SK-N-SH (cell line): Measurements from ENCODE around the gene SPATA6.

ENCODE experiments used
- CTCF ChIP-seq: fragments of 200-600 bp; sonication (generic); IDR thresholded peaks from 2 replicates; pipeline ENCODE4 v1.6.1; 2017; ENCODE audit warnings: antibody characterized with exemption, mild to moderate bottlenecking, moderate library complexity
- EZH2phosphoT487 ChIP-seq: fragments of 200-600 bp; sonication (generic); IDR thresholded peaks from 2 replicates; pipeline ENCODE4 v1.6.1; 2017; ENCODE audit warnings: low read depth, mixed run types, mild to moderate bottlenecking, antibody characterized with exemption, moderate library complexity, borderline replicate concordance
- FOXM1 ChIP-seq: IDR thresholded peaks from 2 replicates; pipeline ENCODE4 v1.4.0; 2012; ENCODE audit warnings: low read depth, mild to moderate bottlenecking
- GABPA ChIP-seq: IDR thresholded peaks from 2 replicates; pipeline ENCODE4 v1.4.0; 2012; ENCODE audit warnings: low read depth, mild to moderate bottlenecking
- GATA2 ChIP-seq: sonication (generic); formaldehyde crosslinking; IDR thresholded peaks from 2 replicates; pipeline ENCODE4 v1.5.0; 2020; ENCODE audit warnings: mild to moderate bottlenecking, missing genetic modification reagents
- POLR2AphosphoS5 ChIP-seq: IDR thresholded peaks from 2 replicates; pipeline ENCODE4 v1.6.1; 2012; ENCODE audit warnings: low read depth, low read length
- RAD21 ChIP-seq: IDR thresholded peaks from 2 replicates; pipeline ENCODE4 v1.6.1; 2012; ENCODE audit warnings: mild to moderate bottlenecking, low read length
- RCOR1 ChIP-seq: fragments of 150-350 bp; IDR thresholded peaks from 2 replicates; pipeline ENCODE4 v1.6.1; 2017; ENCODE audit warnings: antibody characterized with exemption, low read length
- REST ChIP-seq: IDR thresholded peaks from 2 replicates; pipeline ENCODE4 v1.6.1; 2012; ENCODE audit warnings: mild to moderate bottlenecking, low read depth, low read length, moderate library complexity
- TAF1 ChIP-seq: IDR thresholded peaks from 2 replicates; pipeline ENCODE4 v1.6.1; 2012; ENCODE audit warnings: low read depth, mild to moderate bottlenecking, low read length, moderate library complexity, borderline replicate concordance
- TCF12 ChIP-seq: IDR thresholded peaks from 2 replicates; pipeline ENCODE4 v1.4.0; 2012
- TEAD4 ChIP-seq: IDR thresholded peaks from 2 replicates; pipeline ENCODE4 v1.4.0; 2012; ENCODE audit warnings: mild to moderate bottlenecking, borderline replicate concordance; ENCODE audit not compliant: insufficient read depth
- TF ChIP-seq, protein P1 (sequence below): IDR thresholded peaks from 2 replicates; pipeline ENCODE4; 2012
- TF ChIP-seq, protein P2 (sequence below): IDR thresholded peaks from 2 replicates; pipeline ENCODE4 v1.4.0; 2012; ENCODE audit warnings: low read depth

GRCh38 chr1:48250572-48250971, 221.4 kb downstream of the SPATA6 start:
- TF ChIP-seq CTCF = no peak
- no peak for TF ChIP-seq EZH2phosphoT487
- TF ChIP-seq GABPA = no peak
- TF ChIP-seq, protein P1, sequence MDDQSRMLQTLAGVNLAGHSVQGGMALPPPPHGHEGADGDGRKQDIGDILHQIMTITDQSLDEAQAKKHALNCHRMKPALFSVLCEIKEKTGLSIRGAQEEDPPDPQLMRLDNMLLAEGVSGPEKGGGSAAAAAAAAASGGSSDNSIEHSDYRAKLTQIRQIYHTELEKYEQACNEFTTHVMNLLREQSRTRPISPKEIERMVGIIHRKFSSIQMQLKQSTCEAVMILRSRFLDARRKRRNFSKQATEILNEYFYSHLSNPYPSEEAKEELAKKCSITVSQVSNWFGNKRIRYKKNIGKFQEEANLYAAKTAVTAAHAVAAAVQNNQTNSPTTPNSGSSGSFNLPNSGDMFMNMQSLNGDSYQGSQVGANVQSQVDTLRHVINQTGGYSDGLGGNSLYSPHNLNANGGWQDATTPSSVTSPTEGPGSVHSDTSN = no peak
- TF ChIP-seq FOXM1 = no peak
- no peak for TF ChIP-seq RCOR1
- TF ChIP-seq, protein P2, sequence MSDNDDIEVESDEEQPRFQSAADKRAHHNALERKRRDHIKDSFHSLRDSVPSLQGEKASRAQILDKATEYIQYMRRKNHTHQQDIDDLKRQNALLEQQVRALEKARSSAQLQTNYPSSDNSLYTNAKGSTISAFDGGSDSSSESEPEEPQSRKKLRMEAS = no peak
- no peak for TF ChIP-seq REST
- TF ChIP-seq TAF1 = no peak
- TF ChIP-seq POLR2AphosphoS5 = no peak
- no peak for TF ChIP-seq TCF12
- no peak for TF ChIP-seq RAD21
- TF ChIP-seq TEAD4 = no peak
- no peak for TF ChIP-seq GATA2 (CRISPR knock-in tag)
